Dermis microvascular lymphatic vessel endothelial cell (primary cell): Measurements from ENCODE around the gene SNRNP25. TPM values are rescaled to one million over a fixed set of nuclear protein-coding genes. Genes with fewer than 3 reads are reported as not detected.

ENCODE experiments used
- DNase-seq, 2 donors: peaks; one replicate each; pipeline versions ENCODE4 v3.0.0 to v3.0.0-alpha.2; 2010; ENCODE audit warnings: low read depth in 2 of 2
- total RNA-seq: library from RNA; depleted of rRNA; stranded (reverse); fragments of >200 nt; gene quantifications from 2 replicates; pipeline ENCODE4 v1.2.1, GENCODE V29; 2014

Gene SNRNP25
- total RNA-seq, 1 donor from 2014 or later = 27.1 TPM

DNA sequence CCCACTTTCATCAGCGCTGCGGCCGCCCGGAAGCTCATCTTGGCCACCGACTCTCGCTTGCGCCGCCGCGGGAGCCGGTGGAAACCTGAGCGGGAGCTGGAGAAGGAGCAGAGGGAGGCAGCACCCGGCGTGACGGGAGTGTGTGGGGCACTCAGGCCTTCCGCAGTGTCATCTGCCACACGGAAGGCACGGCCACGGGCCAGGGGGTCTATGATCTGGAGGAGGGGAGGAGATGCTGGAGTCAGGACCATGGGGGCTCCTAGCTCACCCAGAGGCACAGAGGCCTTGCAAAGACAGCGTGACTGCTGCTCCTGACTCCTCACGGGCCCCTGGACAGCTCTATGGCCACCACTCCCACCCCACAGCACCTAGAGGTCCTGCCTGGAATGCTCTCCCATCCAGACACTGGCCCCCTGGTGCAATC, 9.4 kb downstream of the SNRNP25 start:
- no peak for DNase-seq

DNA sequence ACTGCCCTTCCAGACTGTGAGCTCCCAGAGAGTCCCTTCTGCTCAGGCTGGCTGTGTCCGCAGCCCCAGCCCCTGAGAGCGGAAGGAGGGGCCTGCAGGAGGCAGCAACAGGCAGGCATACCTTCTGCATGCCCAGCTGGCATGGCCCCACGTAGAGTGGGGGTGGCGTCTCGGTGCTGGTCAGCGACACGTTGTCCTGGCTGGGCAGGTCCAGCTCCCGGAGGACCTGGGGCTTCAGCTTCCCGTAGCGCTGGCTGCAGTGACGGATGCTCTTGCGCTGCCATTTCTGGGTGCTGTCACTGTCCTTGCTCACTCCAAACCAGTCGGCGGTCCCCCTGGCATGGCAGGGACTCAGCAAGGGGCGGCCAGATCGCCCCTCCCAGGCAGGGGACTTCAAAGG, 9.8 kb downstream of the SNRNP25 start:
- DNase-seq = no peak

DNA sequence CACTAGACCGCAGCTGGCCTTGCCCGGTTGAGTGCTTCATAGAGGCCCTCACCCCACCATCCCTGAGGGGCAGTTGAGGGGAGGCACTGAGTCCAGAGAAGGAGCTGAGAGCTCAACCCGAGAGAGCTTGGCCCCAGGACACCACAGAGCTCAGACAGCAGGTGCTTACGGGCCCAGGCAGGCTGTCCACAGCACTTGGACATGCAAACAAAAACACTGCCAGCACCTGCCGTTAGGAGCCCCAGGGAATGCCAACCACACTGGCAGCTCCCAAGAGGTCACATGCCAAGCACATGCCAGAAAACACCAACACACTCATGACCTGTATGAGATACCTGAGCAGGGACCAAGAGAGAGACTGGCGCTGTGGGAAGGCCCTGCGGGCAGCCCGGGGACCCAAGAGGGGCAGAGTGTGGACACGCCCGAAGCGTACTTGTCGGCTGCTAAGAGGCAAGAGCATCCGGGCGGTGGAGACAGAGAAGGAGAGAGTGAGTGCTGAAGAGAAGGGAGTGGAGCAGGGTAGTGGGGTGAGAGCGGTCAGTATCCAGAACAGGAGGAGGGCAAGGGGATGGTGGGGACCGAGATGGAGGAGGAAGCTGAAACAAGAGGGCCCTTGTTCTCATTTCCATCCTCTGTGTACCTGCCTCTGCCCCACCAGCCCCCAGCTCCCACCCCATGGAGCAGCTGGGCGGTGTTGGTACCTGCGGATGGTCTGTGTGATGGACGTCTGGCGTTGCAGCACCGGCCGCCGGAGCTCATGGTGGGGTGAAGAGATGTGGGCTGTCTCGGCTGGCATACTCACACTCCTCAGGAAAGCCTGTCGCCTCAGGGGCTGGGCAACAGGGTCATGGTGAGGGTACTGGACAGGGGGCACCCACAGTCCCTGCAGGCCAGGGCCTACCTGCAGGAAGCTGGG, 10.6 kb downstream of the SNRNP25 start:
- DNase-seq = no peak

DNA sequence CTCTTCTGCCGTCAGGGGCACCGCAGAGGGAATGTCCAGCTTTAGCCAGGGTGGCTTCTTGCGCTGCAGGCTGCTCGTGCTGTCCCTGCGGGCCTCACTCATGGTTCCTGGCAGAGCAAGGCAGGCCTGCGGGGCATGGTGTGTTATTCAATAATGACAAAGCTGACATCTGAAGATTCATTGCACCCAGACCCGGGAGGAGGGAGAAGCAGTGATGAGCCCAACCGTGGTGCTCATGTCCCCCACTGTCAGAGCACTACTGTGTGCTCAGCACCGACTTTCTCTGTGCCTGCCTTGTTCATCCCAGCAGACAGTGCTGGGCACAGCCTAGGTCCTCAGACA, 11.3 kb downstream of the SNRNP25 start:
- no peak for DNase-seq

DNA sequence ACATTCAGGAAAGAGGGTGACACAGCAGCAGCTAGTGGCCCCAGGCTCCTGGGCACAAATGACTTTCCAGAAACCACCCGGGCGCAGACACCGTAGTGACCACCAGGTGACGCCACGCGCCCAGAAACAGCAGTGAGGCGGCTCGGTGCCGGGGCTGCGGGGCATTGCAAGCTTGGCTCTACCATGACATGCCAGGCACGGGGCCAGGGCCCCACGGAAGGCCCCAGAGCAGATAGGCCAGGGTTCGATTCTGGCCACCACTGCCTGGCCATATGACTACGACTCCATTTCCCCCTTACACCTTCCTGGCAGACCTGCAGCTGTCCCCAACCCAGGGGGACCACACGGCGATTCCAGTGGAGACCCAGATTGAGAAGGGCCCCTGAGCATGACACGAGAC, 12.1 kb downstream of the SNRNP25 start:
- peak in 1 of 2 donors; percentile 74 for DNase-seq

DNA sequence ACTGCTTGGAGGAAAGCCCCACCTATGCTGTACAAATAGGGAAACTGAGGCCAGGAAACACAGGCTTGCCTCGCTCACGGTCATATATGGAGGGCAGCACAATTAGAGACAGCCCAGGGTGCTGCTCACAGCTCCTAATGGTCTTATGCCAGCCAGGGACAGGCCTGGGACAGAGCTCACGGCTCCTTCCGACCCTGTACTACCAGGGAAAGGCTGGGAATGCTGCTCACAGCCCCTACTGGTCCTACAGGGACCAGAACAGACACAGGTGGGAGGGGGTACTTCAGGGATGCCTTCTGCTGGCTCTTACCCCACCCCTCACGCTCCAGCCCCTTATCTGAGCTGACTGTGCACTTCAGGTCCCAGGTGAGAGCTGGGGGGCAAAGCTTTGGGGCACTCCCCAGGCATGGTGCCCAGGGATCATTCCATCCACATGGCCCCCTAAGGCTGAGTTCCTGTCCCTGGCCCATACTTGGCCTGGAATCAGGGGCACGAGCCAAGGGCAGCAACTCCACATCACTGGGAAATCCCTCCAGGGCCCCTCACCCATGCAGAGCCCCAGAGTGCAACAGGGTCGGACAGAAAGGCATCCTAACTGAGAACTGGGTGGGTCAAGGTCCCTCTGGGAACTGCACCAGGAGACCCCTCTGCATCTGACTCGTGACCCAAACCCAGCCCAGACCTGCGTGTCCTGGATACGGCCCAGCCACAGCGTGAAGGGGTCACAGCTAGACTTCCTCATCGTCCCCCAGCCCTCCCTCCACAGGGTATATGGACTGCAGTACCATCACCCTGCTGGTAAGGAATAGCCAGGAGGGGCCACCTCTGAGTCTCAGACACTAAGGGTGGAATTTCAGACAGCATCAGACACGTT, 12.9 kb downstream of the SNRNP25 start:
- DNase-seq = no peak

DNA sequence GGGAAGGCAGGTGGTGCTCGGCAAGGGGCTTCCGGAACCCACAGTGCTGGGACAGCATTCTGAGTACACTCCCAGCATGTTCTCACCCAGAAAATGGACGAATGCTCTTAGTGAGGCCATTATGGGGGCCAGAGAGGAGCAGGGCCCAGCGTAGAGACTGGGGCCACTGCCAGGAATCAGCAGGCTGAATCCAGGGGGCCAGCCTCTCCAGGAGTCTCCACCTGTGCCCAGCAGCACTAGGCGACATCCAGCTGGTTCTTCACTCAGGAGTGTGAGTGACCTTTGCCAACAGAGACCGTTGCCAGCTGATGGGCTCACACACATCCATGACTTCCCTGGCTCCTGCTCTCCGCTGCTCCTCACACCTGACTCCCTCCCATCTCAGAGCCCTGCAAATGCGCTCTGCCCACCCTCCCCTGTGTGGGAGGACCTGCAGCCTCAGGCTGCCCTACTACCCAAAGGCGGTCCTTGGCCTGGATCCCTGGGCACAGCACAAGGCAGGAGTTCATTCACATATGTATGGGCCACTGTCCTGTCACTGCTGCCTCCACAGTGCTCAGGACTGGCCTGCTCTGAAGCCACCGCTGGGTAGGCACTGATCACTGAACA, 13.7 kb downstream of the SNRNP25 start:
- no peak for DNase-seq

DNA sequence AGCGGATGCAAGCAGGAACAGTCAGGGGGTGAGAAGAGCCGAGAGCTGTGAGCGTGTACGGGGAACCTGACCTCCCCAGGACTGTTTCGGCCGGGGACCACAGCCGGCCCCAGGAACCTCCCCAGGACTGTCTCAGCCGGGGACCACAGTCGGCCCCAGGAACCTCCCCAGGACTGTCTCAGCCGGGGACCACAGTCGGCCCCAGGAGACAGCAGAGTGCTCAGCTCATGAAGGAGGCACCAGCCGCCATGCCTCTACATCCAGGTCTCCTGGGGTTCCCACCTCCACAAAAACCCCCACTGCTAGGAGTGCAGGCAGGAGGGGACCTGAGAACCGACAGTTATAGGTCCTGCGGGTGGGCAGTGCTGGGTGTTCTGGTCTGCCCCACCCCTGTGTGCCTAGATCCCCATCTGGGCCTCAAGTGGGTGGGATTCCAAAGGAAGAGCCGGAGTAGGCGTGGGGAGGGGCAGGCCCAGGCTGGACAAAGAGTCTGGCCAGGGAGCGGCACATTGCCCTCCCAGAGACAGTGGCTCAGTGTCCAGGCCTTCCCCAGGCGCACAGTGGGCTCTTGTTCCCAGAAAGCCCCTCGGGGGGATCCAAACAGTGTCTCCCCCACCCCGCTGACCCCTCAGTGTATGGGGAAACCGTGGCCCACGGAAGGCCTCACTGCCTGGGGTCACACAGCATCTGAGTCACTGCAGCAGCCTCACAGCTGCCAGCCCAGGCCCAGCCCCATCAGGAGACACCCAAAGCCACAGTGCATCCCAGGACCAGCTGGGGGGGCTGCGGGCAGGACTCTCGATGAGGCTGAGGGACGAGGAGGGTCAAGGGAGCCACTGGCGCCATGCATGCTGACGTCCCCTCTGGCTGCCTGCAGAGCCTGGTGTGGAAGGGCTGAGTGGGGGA, 14.5 kb downstream of the SNRNP25 start:
- DNase-seq = no peak

DNA sequence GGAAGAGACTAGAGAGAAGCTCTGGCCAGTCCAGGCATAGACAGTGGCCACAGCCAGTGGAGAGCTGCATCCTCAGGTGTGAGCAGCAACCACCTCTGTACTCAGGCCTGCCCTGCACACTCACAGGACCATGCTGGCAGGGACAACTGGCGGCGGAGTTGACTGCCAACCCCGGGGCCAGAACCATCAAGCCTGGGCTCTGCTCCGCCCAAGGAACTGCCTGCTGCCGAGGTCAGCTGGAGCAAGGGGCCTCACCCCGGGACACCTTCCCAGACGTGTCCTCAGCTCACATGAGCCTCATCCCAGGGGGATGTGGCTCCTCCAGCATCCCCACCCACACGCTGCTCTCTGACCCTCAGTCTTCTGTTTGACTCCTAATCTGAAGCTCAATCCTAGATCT, 15.6 kb downstream of the SNRNP25 start:
- DNase-seq = no peak

DNA sequence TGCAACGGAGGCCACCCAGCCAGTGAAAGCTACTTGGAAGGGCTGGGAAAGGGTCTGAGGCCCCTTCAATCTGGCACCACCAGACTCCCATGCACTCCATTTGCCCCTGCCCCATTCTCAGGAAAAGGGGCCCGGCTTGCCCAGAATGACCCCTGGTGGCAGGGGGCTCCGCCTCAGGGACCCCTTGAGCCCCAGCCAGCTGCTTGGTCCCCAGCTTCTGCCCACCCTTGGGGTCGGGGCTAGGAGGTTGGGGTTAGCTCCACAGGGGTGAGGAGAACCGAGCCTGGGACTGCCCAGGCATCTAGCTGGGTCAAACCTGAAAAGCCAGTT, 17.5 kb downstream of the SNRNP25 start:
- no peak for DNase-seq

DNA sequence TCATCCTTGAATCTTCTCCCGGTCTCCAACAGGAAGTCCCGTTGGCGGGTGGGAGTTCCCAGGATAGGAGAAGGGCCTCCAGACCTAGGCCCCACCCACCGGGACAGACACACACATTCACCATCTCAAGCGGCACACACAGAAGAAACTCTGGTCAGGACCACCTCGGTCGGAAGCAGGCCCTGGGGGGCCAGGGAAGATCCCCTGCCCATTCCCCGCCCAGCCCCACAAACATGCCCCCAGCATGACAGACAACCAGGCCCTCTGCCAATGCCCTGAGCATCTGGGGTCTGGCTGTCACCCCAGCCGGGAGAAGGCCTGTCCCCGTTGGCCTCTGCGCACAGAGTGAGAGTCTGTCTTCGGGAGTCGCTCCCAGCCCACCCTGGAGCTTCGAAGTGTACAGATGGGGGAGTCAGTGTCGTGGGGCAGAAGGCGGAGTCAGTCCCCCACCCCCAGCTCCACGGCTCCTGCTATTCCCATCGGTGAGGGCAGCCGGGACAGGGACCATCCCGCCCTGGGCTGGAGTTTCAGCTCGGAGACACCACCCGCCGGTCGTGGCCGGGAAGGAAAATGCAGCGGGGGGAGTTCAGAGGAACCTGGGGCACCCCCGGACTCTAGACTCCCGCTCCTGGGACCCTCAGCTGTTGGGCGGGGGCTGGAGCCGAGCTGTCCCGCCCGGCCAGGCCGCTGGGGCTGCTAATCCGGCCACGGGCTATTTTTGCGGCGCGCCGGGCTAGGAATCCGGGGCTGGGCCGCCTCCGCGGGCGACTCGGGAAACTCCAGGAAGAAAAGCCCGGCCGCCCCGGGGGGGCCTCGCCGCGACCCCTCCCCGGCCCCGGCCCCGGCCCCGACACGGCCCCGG, 18.1 kb downstream of the SNRNP25 start:
- DNase-seq = peak in 1 of 2 donors; percentile 61

DNA sequence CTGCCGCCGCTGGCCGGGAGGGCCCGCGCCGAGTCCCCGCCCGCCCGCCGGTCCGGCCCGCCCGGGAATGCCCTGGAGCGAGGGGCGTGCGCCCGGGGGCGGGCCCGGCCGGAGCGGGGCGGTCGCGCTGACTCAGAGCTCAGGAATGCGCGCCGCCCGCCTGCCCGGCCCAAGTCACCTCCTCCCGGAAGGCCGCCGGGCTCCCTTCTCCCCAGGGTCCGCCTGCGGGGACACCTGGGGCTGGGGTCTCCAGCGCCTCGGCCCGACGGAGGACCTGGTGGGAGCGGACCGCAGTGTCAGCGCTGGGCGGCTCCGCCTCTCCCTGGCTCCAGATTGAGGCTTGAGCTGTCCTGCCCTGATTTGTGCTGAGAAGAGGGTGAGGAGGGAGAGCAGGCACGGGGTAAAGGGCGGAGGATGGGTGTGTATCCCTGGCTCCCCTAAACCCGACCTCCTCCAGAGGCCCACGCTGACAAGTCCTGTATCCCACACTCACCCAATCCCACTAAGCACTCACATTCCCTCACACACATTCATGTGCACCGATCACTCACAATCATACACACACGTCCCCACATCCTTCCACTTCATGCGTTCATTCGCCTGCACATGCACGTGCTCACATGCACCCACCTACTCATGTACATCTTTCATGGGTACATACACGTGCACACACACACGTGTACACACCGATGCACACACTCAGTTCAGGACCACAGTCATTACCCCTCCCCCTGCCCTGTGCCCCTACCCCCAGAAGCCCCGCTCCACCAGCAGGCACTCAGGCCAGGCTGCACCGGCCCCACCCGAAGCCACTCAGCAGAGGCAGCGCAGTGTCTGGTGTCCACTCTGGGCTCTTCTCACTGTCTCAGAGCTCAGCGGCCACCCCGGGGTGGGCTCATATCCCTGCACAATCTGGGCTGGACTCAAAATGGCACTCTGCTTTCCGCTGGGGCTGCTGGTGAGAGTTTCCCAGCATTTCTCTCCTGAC, 19.2 kb downstream of the SNRNP25 start, which contains the start of gene RHBDF1:
TSS of gene RHBDF1 (minus strand) at position 71 of the 988 bp plus-strand sequence. CDS start 7,616 bp downstream, outside the sequence.
- peak in 1 of 2 donors; percentile 73 for DNase-seq

DNA sequence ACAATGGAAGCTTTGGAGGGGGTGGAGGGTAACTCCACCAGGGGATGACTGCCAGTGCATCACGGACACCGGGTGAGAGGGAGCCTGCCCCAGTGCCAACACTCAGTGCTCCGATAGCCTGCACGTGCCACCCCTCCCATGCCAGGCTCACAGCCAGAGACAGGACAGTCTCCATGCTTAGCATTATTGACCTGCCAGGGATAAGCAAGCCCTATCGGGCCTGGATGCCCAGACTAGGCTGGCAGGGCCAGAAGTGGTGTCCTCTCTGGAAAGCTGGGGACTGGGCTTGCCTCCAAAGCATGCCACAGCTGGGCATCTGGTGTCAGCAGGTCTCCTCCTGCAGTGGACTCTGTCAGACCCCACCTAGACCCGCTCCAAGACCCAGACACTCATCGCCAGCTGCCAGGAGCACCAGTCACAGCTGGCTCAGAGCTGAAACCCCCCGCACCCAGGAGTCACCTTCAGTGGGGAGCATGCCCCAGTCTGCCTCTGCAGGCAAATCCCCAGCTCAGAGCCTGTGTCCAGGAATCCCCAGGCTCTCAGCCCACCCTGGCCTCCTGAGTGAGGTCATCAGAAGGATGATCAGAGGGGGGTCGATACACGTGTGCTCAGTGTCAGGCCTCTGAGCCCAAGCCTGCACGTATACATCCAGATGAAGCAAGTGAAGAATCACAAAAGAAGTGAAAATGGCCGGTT, 20.6 kb downstream of the SNRNP25 start:
- no peak for DNase-seq

DNA sequence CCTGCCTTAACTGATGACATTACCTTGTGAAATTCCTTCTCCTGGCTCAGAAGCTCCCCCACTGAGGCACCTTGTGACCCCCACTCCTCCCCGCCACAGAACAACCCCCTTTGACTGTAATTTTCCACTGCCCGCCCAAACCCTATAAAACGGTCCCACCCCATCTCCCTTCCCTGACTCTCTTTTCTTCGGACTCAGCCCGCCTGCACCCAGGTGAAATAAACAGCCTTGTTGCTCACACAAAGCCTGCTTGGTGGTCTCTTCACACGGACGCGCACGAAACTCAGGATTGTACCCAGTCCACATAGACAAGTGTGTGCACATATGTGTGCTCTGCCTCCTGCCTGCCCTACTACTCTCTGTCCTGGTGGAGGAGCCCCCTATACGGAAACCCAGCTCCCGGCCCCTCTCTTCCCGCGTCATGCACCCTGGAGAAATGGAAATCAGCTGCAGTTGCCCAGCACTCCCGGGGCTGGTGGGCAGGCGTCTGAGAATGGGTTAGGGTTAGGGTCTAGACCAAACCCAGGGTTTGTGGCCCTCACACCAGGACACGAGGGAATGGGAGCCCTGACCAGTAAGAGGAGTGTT, 21.2 kb downstream of the SNRNP25 start:
- no peak for DNase-seq

DNA sequence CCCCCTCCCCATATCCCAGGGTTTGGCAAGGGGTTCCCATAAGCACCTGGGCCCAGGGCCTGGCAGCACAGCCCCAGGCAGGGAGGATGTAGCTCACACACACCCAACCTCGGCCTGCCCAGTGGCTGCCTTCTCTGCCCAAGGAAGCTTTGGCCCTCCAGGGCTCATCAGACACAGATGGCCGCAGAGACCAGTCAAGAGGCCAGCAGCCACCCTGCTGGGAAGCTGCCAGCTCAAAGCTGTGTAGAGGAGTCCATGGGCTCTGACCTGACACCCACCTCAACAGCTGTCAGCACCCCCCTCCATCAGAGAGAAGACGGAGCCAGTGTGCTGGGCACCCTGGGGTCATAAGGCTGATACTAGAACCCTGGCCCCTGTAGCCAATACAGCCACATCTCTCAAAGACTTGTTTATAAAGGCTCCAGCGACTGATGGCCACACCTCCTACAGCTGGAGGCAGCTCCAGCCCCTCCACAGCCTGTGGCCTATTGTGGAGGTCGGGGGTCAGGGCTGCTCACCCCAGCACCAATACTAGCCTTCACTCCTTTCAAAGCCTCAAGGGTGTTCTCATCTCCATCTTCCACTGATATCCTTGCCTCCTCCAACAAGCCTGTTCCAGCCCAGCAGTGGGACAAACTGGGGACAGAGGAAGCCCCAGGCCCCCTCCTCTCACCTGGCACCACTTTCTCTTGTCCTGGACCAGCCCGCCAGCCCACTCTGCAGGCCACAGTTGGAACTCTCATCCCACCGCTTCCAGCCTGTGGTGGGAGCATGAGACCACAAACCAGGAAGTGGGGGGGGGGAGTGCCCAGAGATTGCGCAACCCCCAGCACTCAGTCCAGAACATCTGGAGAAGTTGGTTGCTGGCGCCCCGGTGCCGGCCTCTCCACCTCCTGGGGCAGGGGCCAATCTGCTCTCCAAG, 22.2 kb downstream of the SNRNP25 start:
- DNase-seq = peak in 1 of 2 donors; percentile 68

DNA sequence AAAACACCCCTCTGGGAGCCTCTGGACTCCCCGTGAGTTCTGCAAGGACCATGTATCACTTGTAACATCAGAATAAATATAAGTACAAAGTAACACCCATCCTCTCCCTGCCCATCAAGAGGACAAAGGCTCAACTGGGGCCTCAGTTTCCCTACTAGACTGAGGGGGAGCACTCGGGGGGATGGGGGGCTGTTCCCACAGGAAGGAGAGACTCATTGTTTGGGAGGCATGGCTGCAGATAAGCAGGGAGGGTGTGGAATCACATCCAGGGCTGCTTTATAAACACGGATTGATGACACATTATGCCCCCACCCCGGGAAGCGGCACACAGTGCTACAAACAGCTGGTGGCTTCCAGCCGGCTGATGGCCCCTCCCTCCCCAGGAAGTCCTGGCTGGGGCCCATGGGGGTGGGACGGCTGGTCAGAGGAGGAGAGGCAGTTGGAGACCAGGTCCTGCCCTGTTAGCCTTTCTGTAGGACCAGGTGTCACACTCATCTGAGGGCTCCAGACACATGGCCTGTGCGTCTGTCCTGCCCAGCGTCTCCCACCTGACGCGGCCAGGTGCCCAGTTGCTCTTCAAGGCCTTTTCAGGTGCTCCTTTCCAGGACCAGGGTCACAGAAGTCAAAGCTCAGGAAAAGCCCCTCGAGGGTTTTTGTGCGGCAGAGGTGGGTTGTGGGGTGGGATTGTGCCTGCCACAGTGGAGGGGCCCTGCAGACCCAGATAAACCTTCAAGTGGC, 23.1 kb downstream of the SNRNP25 start:
- DNase-seq = peak; percentile 58 to 90
